GM12892 (cell line): ENCODE results near the gene EPN3.

Experiments
- DNase-seq: peaks from one replicate; pipeline ENCODE4 v3.0.0; 2011; ENCODE audit not compliant: insufficient read length
- FAIRE-seq: peaks from 2 replicates; lab custom pipeline; 2011; peaks lifted over from hg19 to GRCh38; lab: Jason Lieb, UNC
- POLR2A ChIP-seq: IDR thresholded peaks from 2 replicates; pipeline ENCODE4 v1.6.1; 2011; ENCODE audit warnings: low read depth, low read length, control low read depth
- POLR2AphosphoS5 ChIP-seq: IDR thresholded peaks from 2 replicates; pipeline ENCODE4 v1.6.1; 2011; ENCODE audit warnings: low read depth, low read length, control low read depth
- TAF1 ChIP-seq: IDR thresholded peaks from 2 replicates; pipeline ENCODE4 v1.6.1; 2011; ENCODE audit warnings: low read depth, mild to moderate bottlenecking, control low read depth, low read length, borderline replicate concordance

Gene EPN3

GRCh38 chr17:50514388-50514787, 18.1 kb upstream of the EPN3 start:
- no peak for FAIRE-seq
- DNase-seq = no peak

GRCh38 chr17:50514936-50515702, 17.4 kb upstream of the EPN3 start:
- FAIRE-seq = no peak
- TF ChIP-seq POLR2A (no peak), TAF1 (no peak), POLR2AphosphoS5 (no peak)
- DNase-seq = no peak

More at GRCh38 chr17:50514388-50514787, 18.1 kb upstream of the EPN3 start:
- no peak for TF ChIP-seq TAF1
- no peak for TF ChIP-seq POLR2A
- TF ChIP-seq POLR2AphosphoS5 = no peak

GRCh38 chr17:50517011-50517410, 15.5 kb upstream of the EPN3 start:
- no peak for DNase-seq
- TF ChIP-seq POLR2AphosphoS5 (no peak), POLR2A (no peak), TAF1 (no peak)
- no peak for FAIRE-seq

- no peak for FAIRE-seq
- no peak for TF ChIP-seq POLR2A
- TF ChIP-seq POLR2AphosphoS5 = no peak
- TF ChIP-seq TAF1 = no peak
- no peak for DNase-seq
These were observed 14.8 kb upstream of the EPN3 start for GRCh38 chr17:50517504-50518383.

- FAIRE-seq (no peak), DNase-seq (no peak)
- TF ChIP-seq POLR2AphosphoS5 = no peak
- no peak for TF ChIP-seq POLR2A
- TF ChIP-seq TAF1 = no peak
These were observed 14.0 kb upstream of the EPN3 start for GRCh38 chr17:50518384-50519023.

GRCh38 chr17:50519141-50519834, 13.2 kb upstream of the EPN3 start:
- FAIRE-seq = no peak

GRCh38 chr17:50520483-50520882, 12.1 kb upstream of the EPN3 start:
- TF ChIP-seq TAF1 = no peak
- TF ChIP-seq POLR2AphosphoS5 = no peak
- TF ChIP-seq POLR2A = no peak
- DNase-seq (no peak), FAIRE-seq (no peak)

More at GRCh38 chr17:50519141-50519834, 13.2 kb upstream of the EPN3 start:
- no peak for DNase-seq
- TF ChIP-seq TAF1 (no peak), POLR2A (no peak), POLR2AphosphoS5 (no peak)

- no peak for DNase-seq
- TF ChIP-seq POLR2A (no peak), TAF1 (no peak), POLR2AphosphoS5 (no peak)
- FAIRE-seq = no peak
These were observed 11.0 kb upstream of the EPN3 start for GRCh38 chr17:50521514-50521913.

GRCh38 chr17:50522766-50523165, 9.8 kb upstream of the EPN3 start:
- TF ChIP-seq POLR2AphosphoS5 = no peak
- DNase-seq = no peak
- no peak for FAIRE-seq

GRCh38 chr17:50523208-50523607, 9.3 kb upstream of the EPN3 start:
- no peak for TF ChIP-seq TAF1
- no peak for TF ChIP-seq POLR2A
- no peak for TF ChIP-seq POLR2AphosphoS5
- no peak for DNase-seq
- FAIRE-seq = no peak

GRCh38 chr17:50524838-50525237, 7.7 kb upstream of the EPN3 start:
- no peak for TF ChIP-seq POLR2A
- TF ChIP-seq POLR2AphosphoS5 = no peak
- TF ChIP-seq TAF1 = no peak
- FAIRE-seq (no peak), DNase-seq (no peak)
